ENCODE results near the gene HECW1.

DNA sequence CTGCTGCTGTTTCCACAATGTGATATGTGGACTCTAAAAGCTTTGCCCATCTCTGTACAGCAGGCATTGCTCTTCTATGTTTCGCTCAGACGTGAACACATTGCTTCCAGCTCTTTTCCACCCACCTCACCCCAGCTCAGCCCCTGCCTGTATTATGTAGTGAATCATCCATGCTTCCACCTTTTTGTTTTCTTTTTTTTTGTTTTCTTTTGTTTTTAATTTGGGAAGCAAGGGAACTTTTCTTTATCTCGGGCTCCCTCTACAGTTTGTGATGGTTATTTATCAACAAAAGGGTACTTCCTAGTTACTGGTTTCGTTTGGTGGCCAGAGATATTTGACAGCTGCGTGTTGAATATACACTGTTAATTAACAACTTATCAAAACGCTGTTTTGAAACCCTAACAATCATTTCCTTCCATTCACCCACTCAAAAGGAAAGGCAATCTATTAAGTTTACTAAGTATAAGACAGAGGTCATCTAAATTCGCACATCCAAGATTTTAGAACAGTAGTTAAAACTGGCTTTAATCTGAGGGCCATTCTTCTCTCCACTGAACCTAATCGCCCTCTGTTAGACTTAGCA, 342.6 kb downstream of the HECW1 start:
- TF ChIP-seq, protein P1, sequence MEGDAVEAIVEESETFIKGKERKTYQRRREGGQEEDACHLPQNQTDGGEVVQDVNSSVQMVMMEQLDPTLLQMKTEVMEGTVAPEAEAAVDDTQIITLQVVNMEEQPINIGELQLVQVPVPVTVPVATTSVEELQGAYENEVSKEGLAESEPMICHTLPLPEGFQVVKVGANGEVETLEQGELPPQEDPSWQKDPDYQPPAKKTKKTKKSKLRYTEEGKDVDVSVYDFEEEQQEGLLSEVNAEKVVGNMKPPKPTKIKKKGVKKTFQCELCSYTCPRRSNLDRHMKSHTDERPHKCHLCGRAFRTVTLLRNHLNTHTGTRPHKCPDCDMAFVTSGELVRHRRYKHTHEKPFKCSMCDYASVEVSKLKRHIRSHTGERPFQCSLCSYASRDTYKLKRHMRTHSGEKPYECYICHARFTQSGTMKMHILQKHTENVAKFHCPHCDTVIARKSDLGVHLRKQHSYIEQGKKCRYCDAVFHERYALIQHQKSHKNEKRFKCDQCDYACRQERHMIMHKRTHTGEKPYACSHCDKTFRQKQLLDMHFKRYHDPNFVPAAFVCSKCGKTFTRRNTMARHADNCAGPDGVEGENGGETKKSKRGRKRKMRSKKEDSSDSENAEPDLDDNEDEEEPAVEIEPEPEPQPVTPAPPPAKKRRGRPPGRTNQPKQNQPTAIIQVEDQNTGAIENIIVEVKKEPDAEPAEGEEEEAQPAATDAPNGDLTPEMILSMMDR (IDR thresholded peaks at IDR 0.05): peak; percentile 59
- no peak for TF ChIP-seq HDAC2 (IDR thresholded peaks at IDR 0.05)
- no peak for TF ChIP-seq POLR2A (IDR thresholded peaks at IDR 0.05; ENCODE audit: low read length)
- no peak for TF ChIP-seq MAFK (IDR thresholded peaks at IDR 0.05; ENCODE audit: partially characterized antibody)
- no peak for TF ChIP-seq HEYL (CRISPR knock-in tag; IDR thresholded peaks at IDR 0.05)
- no peak for TF ChIP-seq CEBPB (IDR thresholded peaks at IDR 0.05)
- TF ChIP-seq JUN (IDR thresholded peaks at IDR 0.05): no peak
- TF ChIP-seq TP53 (CRISPR knock-in tag; IDR thresholded peaks at IDR 0.05): no peak
- TF ChIP-seq, protein P2, sequence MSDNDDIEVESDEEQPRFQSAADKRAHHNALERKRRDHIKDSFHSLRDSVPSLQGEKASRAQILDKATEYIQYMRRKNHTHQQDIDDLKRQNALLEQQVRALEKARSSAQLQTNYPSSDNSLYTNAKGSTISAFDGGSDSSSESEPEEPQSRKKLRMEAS (IDR thresholded peaks at IDR 0.05): no peak
- no peak for TF ChIP-seq MAZ (IDR thresholded peaks at IDR 0.05; ENCODE audit: borderline replicate concordance, low read depth, low read length)
